ENCODE measurements around the gene SLC16A6.
"Not testable (repeated sequence)": the region's sequence is repeated elsewhere in the genome, so short reads cannot be mapped to it uniquely, and the experiment has no call there.

SLC16A6 gene

DNA sequence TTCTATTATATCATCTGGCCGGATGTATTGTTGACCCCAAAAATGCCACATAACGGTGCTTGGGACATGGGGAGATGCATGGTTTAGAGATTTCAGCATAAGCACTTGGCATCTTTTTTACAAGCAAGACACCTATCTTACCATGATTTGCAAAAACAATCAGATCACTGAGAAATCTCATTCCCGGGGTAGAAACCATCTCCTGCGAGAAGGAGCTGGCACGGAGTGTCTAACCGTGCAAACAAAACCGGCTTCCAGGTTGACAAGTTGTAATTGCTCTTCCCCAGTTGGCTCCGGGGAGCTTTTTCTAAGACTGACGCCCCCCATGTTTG is 1.0 kb downstream of the SLC16A6 start:
- DNase-seq (ENCODE audit: low read depth, low spot score), result no peak

DNA sequence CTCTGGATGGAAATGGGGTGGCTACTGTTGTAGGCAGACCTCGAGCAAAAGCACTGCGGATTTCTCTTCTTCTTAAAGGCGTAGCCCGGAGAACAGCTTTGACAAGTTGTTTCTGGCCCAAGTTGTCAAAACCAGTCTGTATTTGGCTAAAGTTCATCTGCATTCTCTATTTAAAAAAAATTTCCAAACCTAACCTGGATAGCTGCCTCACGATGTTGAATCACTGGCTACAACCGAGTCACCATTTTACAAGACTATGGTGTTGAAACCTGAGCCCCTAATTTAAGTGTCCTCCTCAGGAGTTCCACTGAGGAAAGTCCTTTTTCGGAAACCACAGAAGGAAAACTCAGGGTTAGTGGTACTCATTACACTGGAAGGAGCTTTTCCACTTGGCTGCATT is 1.5 kb downstream of the SLC16A6 start:
- DNase-seq (ENCODE audit: low read depth, low spot score), result no peak

DNA sequence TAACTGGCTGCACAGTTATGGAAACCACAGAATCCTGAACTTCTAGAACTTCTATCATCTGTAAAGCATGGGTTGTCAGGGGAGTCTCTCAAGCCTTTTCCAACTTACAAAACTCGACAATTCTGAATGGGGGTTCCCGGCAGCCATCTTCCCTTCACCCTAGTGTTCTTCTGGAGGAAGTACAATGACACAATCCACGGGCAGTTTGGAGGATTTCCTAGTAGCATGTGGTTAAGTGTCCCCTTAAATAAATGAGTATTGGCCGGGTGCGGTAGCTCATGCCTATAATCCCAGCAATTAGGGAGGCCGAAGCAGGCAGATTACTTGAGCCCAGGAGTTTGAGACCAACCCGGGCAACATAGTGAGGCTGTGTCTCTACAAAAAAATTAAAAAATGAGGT is 2.1 kb downstream of the SLC16A6 start:
- no peak for DNase-seq (ENCODE audit: low read depth, low spot score)

DNA sequence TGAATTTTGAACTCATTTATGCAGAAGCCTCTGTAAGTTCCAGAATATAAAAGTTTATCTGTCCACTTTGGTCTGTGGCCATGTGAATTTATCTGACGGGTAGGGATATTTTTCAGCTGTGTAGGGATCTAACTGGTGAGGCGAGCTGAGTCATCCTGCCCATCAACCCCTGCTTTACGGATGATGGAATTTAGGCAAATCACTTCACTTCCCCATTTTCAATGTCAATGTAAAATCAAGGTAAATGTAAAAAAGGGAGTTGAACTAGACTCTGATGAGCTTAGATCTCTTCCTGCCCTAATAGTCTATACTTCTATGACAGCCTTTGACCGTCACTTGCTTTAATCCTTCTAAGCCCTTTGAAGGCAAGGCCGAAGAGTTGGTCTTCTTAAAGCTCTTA is 2.6 kb downstream of the SLC16A6 start:
- DNase-seq (ENCODE audit: low read depth, low spot score), result no peak

DNA sequence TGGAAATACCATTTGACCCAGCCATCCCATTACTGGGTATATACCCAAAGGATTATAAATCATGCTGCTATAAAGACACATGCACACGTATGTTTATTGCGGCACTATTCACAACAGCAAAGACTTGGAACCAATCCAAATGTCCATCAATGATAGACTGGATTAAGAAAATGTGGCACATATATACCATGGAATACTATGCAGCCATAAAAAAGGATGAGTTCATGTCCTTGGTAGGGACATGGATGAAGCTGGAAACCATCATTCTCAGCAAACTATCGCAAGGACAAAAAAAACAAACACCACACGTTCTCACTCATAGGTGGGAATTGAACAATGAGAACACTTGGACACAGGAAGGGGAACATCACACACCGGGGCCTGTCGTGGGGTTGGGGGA is 9.0 kb downstream of the SLC16A6 start:
- not testable (repeated sequence) for DNase-seq (ENCODE audit: low read depth, low spot score)

DNA sequence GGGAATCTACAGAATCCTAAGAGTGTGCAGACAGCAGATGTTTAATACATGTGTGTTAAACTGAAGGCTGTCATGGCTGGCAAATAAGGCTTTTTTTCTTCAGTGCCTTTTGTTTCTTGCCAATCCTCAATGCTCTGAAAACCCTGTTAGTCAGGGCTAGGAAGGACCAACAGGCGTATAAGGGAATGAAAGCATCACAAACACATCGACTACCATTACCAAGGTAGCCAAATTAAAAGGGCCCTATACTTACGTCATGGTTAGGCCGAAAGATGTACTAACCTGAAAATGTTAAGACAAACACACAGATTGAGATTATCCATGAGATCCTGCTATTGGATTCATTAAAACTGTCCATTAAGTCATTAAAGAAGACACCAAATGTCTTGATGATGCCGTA is 13.1 kb downstream of the SLC16A6 start:
- DNase-seq (ENCODE audit: low read depth, low spot score), result no peak

DNA sequence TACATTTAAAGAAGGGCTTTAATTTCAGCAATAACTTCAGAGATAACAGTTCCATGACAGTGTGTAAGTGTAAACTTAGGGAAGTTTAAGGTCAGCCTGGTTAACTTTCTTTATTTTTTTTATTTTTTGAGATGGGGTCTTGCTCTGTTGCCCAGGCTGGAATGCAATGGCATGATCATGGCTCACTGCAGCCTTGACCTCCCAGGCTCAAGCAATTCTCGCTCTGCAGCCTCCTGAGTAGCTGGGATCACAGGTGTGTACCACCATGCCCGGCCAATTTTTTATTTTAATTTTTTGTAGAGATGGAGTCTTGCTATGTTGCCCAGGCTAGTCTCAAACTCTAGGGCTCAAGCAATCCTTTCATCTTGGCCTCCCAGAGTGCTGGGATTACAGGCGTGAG is 14.6 kb downstream of the SLC16A6 start:
- not testable (repeated sequence) for DNase-seq (ENCODE audit: low read depth, low spot score)

DNA sequence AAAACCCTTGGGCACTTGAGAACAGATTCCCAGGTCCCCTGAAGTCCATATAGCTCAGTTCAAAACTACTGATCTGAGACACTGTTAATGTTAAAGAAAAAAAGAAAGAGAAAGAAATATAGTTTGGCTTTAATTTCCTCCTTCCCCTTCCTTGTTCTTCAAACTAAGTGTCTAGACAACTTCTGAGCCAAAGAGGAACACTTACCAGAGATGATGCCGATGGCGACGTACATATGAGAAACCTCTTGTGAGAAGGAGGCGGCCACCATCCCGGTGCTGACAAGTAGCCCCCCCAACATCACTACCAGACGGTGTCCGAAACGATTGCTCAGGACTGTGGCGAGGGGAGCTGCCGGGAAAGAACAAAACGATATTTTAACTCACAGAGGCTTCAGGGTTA is 17.2 kb downstream of the SLC16A6 start:
- DNase-seq (ENCODE audit: low read depth, low spot score), result no peak

DNA sequence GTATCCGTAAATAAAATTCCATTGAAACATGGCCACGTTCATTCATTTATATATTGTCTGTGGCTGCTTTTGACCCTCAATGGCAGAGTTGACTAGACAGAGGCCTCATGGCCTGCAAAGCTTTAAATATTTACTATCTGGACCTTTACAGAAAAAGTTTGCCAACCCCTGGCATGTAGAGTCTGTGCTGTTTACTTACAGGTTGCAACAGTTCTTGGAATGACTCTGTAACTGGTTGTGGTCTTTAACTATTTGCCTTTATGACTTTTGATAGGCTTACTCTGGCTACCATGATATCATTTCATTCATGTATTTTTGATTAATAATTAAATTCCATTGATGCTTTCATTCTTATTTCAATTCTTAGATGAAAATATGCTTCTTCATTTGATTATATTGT is 25.1 kb downstream of the SLC16A6 start:
- not testable (repeated sequence) for DNase-seq (ENCODE audit: low read depth, low spot score)

DNA sequence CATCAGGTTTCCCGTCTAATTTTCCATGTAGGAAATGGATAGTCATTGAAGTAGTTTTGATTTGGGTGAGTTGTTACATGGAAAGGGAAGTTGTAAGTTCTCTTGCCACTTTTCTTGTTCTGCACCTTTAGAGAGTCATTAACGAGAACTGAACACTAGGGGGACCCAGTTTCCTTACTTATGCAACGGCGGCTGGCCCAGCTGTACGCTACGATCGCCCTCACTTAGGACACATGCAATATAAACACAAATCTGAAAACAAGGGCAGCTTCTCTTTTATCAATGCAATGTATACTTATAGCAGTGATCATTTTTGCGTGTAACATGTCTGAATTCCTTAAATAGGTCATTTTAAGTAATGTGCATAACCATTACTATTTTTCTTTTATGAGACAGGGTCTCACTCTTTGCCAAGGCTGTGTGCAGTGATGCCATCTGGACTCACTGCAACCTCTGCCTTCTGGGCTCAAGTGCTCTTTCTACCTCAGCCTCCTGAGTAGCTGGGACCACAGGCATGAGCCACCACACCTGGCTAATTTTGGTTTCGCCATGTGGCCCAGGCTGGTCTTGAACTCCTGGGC is 27.7 kb downstream of the SLC16A6 start:
- not testable (repeated sequence) for DNase-seq (ENCODE audit: low read depth, low spot score)

DNA sequence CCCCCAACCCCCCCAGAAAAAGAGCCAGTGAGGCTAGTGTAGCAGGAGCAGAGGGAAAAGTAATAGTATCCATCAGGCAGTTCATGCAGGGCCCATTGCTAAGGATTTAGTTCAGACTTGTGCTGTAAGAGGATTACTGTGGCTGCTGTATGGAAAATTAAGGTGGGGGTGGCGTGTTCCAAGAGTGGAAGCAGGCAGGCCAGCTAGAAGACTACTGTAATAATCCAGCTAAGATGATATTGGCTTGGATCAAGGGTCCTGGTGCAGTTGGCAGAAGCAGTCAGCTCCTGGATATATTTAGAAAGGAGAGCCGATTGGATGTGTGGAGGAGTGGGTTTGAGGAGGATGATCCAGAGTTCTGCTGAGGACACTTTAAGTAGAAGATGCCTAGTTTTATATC is 28.5 kb downstream of the SLC16A6 start:
- DNase-seq (ENCODE audit: low read depth, low spot score), result not testable (repeated sequence)

DNA sequence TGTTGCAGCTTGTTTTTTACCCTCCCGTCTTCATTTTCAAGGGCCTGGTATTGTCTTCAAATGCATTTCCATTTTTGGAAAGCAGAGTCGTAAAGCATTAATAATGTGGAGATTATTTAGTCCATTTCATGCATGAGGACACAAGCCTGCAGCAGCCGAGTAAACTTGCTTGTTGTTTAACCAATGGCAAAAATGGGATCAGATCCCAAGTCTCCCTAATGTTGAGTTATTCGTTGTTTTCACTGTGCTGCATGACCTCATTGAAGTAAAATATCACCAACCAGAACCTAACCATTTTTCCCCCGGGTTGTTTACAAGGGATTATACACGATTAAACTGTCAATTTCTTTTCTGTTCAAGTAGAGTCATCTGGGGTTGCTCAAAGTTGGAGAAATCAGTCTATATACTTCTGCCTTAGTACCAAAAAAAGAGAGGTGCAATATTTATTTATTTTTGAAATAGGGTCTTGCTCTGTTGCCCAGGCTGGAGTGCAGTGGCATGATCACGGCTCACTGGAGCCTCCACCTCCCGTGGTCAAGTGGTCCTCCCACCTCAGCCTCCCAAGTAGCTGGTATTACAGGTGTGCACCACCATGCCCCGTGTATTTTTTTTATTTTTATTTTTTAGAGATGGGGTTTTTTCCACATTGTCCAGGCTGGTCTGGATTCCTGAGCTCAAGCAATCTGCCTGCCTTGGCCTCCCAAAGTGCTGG is 30.7 kb downstream of the SLC16A6 start:
- DNase-seq (ENCODE audit: low read depth, low spot score), result no peak

DNA sequence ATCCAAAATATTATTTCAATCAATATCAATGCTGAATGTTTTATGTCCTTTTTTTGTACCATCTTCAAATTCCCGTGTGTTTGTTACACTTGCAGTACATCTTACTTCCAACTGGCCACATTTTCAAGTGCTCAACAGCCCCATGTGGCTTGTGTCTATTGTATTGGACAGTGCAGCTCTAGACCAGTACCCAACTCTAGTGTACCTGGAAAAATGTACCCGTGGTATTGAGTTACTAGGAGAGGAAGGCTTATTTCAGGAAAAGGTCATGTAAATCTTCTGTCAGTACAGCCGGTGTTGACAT is 31.3 kb downstream of the SLC16A6 start:
- not testable (repeated sequence) for DNase-seq (ENCODE audit: low read depth, low spot score)

DNA sequence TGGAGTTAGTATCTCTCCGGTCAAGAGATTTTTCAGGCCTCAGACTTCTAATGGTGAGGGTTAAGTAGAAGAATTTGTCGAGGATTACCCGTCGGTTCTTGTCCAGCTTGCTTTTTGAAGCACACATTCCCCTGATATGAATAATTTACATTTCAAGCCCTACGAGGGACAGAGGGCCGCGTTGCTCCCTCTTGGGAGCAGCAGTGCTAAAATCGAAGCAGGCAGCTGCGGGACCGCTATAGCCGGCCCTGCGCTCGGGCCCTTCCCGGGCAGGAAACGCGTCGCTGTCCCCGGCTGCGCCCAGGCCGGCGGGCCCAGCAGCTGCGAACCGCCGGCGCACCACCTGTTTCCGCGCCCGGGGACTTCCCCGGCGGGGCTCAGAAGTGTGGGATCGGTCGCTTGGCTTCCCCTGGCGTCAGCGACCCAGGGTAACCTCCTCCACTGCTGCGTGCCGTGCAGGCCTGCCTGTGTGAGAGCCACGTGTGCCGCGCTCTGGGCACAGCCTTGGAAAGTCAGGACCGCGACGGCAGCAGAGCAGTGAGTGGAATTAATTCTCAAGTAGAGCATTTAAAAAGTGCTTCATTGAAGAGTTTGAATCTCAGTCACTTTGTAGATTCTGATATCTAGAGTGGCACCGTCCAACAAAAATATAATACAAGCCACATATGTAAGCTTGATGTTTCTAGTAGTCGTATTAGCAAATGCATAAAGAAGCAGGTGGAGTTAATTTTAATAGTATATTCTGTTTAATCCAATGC is 31.9 kb downstream of the SLC16A6 start:
- not testable (repeated sequence) for DNase-seq (ENCODE audit: low read depth, low spot score)

DNA sequence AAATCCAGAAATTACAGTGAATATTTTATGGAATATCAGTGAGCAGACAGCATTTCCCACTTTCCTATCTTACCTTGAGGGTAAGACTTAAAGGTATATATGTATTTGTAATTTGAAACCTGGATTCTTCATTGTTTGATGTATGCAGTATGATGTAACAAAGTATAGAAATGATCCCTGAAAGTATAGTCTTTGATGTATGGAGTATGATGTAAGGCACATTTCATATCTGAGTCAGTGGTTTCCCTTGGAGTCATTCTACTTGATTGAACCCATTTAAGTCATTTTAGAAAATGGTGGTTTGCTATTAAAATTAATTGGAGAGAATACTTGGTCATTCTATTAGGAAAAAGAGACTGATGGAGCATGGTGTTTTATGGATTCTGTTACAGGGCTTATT is 33.0 kb downstream of the SLC16A6 start:
- DNase-seq (ENCODE audit: low read depth, low spot score), result no peak

DNA sequence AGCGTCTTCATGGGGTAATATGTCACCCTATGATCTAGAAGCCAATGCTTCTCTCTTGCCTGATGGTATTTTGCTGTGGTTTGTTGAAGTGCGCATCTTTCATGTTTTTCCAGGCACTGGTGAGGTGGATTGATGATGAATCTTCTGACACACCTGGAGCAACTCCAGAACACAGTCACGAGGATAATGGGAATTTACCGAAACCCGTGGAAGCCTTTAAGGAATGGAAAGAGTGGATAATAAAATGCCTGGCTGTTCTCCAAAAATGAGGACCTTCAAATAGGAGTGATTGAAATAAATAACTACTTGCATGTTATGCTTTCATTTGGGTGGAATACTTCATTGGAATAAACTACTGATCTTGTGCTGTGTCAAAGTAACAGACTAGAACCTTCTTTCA is 34.2 kb downstream of the SLC16A6 start:
- not testable (repeated sequence) for DNase-seq (ENCODE audit: low read depth, low spot score)

DNA sequence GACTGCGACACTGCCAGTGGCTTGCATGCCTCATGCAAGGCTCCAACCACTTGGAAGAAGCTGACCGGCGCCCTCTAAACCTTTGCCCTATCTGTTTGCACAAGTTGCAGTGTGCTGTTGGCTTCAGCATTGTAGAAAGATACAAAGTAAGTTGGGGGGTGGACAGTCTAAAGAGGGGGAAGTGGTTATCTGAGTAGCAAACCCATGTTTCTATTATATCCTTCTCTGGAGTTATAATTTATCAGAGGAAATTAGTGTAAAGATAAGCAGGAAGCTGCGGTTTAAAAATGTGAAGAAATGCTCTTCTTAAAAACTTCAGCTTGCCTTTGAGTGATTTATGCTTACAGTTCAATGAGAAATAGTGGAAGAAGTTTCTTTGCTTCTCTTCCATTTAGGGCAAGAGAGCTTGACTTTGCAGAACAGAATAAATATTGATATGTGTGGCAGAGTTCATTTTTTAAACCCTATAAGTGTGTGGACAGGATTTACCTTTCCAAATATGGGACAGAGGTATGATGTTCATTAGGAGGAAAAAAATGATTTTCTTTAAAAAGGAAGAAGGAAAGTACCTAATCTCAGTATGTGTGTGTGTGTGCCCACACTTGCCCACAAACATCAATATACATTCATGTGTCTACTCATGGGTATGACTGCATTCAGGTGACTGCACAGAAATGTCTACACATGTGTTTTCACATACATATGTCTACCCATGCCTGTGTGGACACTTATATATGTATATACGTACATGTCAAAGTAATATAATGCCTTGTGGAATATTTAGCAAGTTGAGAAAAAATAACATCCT is 35.0 kb downstream of the SLC16A6 start:
- DNase-seq (ENCODE audit: low read depth, low spot score), result no peak

DNA sequence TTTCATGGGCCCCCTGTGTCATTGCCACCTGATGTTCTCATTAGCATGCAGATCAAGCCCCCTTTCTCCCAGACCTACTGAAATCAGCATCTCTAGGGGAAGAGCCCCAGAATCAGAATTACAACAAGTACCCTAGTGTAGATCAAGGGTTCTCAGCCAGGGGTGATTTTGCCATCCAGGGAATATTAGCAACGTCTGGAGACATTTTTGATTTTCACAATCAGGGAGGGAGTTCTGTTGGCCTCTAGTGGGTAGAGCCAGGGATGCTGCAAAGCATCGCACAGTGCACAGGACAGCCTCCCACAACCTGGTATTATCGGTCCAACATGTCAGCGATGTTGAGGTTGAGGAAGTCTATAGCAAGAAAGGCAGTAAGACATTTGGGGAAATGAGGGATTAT is 35.8 kb downstream of the SLC16A6 start:
- DNase-seq (ENCODE audit: low read depth, low spot score), result no peak

DNA sequence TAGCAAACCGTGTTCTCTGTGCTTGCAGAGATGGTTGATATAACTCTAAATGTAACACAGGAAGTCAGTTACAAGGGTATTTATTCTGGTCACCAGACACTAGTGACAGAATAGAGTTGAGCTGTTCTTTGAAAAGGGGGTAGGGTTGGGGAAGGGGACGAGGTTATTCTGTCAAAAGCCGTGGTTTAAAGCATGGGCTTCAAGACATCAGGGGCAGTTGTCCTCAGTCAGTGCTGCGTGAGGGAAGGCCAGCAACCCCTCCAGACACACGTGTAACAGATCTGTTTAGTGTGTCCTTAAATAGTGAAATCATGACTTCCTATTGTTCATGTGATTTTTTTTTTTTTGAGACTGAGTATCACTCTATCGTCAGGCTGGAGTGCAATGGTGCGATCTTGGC is 37.5 kb downstream of the SLC16A6 start:
- DNase-seq (ENCODE audit: low read depth, low spot score), result not testable (repeated sequence)

DNA sequence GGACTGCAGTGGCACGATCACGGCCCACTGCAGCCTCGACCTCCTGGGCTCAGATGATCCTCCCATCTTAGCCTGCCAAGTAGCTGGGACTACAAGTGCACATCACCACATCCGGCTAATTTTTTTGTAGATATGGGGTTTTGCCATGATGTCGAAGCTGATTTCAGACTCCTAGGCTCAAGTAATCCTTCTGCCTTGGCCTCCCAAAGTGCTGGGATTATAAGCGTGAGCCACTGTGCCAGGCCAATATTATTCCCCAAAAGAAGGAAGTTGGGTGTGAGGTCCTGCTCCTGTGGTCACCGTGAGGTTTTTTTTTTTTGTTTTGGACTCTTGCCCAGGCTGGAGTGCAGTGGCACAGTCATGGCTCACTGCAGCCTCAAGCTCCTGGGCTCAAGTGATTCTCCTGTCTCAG is 41.6 kb downstream of the SLC16A6 start:
- no peak for DNase-seq (ENCODE audit: low read depth, low spot score)

DNA sequence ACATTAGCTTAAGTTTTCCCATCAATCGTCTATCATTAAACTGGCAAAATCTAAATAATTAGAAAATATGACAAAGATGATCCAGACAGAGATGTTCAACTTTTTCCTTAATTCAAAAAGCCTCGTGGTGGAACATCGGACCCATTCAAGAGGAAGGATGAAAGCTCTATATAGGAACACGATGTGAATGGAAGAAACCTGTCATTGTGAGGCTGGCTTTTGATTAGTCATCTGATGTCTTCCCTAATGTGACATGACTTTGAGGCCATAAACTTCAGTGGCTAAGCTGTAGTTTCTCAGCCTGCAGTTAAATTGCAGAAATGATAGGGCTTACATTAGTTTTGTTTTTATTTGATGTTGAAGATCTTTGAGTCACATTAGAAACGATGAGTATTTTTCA is 42.0 kb downstream of the SLC16A6 start:
- no peak for DNase-seq (ENCODE audit: low read depth, low spot score)

DNA sequence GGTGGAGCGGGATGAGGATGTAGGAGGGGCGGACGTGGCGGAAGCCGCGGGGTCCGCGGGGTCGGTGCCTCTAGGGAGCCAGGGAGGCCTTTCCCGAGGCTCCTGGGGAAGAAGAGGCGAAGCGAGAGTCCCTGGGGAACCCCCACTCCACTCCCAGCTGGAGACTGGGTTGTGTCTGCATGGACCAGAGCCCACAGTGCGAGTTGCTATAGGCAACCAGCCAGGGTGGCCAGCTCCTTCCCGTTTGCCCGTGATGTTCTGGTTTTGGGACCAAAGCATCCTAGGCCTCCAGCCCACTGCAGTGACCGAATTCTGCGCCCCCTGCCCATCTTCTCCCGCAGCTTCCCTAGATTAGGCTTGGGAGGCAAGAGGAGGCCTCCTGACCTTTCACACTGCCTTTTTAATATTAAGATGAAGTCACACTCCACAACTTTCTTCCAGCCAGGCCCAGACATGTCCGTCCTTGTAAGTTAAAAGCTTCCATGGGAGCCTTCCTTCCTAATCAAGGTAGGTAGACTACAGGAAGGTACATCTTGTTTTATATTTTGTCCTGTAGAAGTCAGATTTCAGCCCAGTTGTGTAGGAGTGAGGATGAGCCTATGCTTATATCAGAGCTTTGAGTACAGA is 42.6 kb downstream of the SLC16A6 start:
- DNase-seq (ENCODE audit: low read depth, low spot score), result no peak

All from iPS DF 19.7 (cell line).